Left lobe of liver (tissue), 2 donors: Measurements from ENCODE around the gene ESYT1. TPM values are rescaled to one million over a fixed set of nuclear protein-coding genes. Genes with fewer than 3 reads are reported as not detected.

ENCODE experiments used
- ATAC-seq: fragments of 200-7000 bp; cut with Tn5 transposase; one replicate; pipeline ENCODE4 v1.9.1; 2020; ENCODE audit warnings: mild to moderate bottlenecking, moderate library complexity
- DNase-seq: peaks from one replicate; pipeline ENCODE4 v3.0.0-alpha.2; 2020; ENCODE audit warnings: low spot score
- total RNA-seq: library from RNA; stranded (reverse); gene quantifications from one replicate; pipeline ENCODE4 v1.2.1, GENCODE V29; 2021
- donor health status: DM: no; HTN: no; CAD: no; lungs with moderate emphysema.
- donor health status: DM: no; HTN: yes; CAD: no.

ESYT1 gene
- total RNA-seq, 1 donor from 2014 or later = 62.2 TPM

GRCh38 chr12:56169229-56169759 lies 41.2 kb downstream of the ESYT1 start:
- ATAC-seq (no peak), DNase-seq (no peak)

GRCh38 chr12:56172839-56173238 lies 44.8 kb downstream of the ESYT1 start:
- ATAC-seq (no peak), DNase-seq (no peak)

GRCh38 chr12:56178347-56178746 lies 50.3 kb downstream of the ESYT1 start:
- no peak for DNase-seq
- no peak for ATAC-seq

GRCh38 chr12:56186957-56187356 lies 58.9 kb downstream of the ESYT1 start:
- ATAC-seq (no peak), DNase-seq (no peak)

DNA sequence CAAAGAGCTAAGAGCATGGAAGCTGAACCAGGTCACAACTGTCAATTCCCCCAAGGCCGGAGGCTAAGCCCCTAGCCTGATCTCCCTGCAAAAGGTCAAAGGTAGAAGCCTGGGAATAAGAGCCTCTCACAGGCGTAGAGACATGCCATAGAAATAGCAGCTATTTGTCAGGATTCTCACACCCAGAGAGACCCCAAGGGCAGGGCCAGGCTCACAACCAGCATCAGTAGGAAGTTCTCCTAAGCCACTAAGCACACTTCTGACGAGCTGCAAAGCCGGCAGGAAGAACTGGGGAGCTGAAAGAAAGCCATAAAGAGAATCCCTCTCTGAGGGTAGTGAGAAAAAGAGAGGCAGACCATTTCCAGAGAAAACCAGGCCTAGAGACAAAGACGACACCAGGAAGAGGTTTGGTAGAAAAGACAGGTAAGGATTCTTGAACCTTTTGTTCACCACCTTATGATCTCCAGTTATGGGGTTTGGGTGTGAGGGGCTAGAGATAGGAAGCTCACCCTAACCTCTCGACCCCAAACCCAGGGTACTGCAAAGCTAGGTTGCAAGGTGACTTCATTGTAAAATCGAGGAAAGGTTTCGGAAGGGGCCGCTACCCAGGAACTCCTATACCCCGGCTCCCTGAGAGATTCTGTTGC lies 60.2 kb downstream of the ESYT1 start:
- ATAC-seq (no peak), DNase-seq (no peak)

- peak; percentile 5 for ATAC-seq
- DNase-seq = no peak
These were observed 60.7 kb downstream of the ESYT1 start for GRCh38 chr12:56188778-56189098.

DNA sequence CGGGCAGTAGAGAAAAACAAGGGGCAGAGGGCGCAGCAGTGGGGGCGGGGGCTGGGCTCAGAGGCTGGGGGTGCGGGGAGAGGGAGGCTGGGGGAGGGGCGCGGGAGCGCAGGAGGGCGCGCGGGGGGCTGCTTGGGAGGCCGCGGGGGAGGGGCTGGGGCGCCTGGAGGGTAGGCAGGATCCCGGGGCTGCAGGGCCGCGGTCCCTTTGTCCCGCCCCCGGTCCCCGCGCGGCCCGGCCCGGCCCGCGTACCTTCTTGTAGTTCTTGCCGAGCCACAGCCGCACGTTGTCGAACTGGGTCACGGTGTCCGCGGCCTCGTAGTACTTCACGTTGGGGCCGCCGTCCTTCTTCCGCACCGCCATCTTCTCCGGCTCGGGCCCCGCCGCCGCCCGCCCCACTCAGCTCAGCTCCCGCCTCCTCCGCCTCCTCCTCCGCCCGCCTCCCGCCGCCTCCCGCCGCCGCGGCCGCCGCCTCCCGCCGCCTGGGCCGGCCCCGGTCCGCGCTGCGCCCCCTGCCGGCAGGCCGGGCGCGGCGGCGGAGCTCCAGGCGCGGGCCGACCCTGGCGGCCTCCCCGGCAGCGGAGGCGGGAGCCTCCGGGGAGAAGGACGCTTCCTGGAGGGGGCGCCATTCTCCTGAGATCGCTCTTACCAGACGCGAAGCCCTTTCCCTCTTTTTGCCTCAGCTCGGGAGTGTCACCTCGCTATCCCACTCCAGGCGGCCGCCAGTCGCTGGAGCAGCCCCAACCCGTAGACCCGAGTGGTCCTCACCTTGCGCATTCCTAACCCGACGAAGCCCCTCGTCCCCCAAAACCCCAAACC lies 61.2 kb downstream of the ESYT1 start, which contains the start of gene SMARCC2:
SMARCC2 (minus strand) TSS at position 385 of the 819 bp plus-strand sequence; CDS start at position 363, 22 bp downstream.
- peak; percentile 88 for DNase-seq
- ATAC-seq = peak; percentile 91

DNA sequence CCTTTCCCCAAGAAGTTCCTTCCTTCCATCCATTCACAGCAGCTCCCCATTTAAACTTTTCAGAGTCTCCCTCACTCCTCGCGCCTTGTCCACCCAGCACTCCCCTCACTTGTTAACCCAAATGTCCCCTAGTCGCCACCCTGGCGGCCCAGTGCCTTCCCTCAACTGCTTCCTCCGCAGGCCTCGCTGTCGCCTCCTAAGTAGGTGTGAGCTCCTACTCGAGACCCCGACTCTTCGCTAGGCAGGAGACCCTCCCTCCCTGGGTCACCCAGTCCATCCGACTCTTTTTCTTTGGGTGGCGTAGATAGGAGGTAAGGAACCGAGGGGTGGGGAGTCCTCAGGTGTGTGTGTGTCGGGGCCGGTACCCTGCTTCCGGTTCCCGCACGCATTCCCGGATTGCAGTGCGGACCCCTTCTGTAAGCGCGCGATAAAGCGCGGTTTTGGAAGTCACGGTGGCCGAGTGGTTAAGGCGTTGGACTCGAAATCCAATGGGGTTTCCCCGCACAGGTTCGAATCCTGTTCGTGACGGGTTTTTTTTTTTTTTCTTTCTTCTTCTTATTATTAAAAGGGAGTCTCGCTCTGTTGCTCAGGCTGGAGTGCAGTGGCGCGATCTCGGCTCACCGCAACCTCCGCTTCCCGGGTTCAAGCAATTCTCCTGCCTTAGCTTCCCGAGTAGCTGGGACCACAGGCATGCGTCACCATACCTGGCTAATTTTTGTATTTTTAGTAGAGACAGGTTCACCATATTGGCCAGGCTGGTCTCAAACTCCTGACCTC lies 62.0 kb downstream of the ESYT1 start:
- ATAC-seq (peak; percentile 67), DNase-seq (peak; percentile 91)

- DNase-seq = no peak
These were observed 62.7 kb downstream of the ESYT1 start for GRCh38 chr12:56190695-56191155.

DNA sequence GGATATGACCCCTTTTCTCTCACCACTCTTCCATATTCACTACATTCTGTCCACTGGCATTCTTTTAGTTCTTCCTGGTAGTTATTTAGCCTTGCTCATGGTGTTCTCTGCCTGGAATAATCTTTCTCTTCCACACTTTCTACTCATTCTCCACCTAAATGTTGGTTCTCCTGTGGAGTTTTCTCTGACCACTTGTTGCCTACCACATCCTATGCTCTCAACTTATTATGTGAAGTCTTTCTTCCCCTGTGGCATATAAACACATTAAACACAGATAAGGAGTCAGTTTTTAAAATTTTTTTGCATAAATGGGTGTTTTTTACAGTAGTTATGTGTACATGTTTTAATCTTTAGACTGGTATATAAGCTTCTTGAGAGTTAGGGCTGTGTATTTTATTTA lies 64.5 kb downstream of the ESYT1 start:
- DNase-seq (no peak), ATAC-seq (no peak)

More at GRCh38 chr12:56190695-56191155, 62.7 kb downstream of the ESYT1 start:
- no peak for ATAC-seq

DNA sequence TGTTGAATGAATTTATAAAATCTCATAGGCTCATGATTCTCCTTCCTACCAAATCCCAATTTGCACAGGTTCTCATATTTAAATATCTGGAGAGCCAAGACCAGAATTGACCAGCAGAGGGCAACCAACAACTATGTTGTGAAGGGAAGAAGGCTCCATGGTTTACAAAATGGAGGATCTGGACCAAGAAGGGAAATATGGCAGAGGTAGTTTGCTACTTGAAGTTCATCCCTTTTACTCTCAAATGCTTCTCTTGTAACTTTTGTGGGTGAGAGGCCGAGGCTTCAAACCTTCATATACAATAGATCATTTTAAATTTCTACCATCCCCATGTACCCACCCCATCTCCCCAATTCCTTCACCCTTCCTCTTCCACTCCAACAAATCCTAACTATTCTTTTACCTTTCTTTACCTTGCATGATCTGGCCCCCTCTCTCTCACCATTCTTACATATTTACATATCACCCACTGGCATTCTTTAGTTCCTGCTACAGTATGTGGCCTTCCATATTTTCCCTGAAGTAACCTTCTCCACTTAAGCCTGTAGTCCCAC lies 65.0 kb downstream of the ESYT1 start:
- ATAC-seq (peak; percentile 47), DNase-seq (peak; percentile 63)

Other genes with a start within 250 kb of the ESYT1 start
- gene PYM1, start 200.4 kb upstream of the ESYT1 start, total RNA-seq = 16.5 TPM
- gene DGKA, start 197.1 kb upstream of the ESYT1 start, total RNA-seq = 4.9 TPM
- gene PMEL, start 162.2 kb upstream of the ESYT1 start, total RNA-seq = 5.4 TPM
- gene CDK2, start 161.4 kb upstream of the ESYT1 start, total RNA-seq = 11.0 TPM
- gene RAB5B, start 154.2 kb upstream of the ESYT1 start, total RNA-seq = 46.5 TPM
- 56.1 TPM for gene SUOX, start 131.0 kb upstream of the ESYT1 start, total RNA-seq
- 2.3 TPM for gene IKZF4, start 107.2 kb upstream of the ESYT1 start, total RNA-seq
- 31.2 TPM for gene RPS26, start 86.3 kb upstream of the ESYT1 start, total RNA-seq
- 93.2 TPM for gene ERBB3, start 48.1 kb upstream of the ESYT1 start, total RNA-seq
- gene PA2G4, start 23.7 kb upstream of the ESYT1 start, total RNA-seq = 32.3 TPM
- 1,359 TPM for gene RPL41, start 11.6 kb upstream of the ESYT1 start, total RNA-seq
- 4.6 TPM for gene ZC3H10, start 10.0 kb upstream of the ESYT1 start, total RNA-seq
- 6.5 TPM for gene MYL6B, start 24.3 kb downstream of the ESYT1 start, total RNA-seq
- gene MYL6, start 30.1 kb downstream of the ESYT1 start, total RNA-seq = 376 TPM
- gene SMARCC2, start 61.2 kb downstream of the ESYT1 start, total RNA-seq = 27.6 TPM
- 13.2 TPM for gene RNF41, start 93.7 kb downstream of the ESYT1 start, total RNA-seq
- gene NABP2, start 96.1 kb downstream of the ESYT1 start, total RNA-seq = 16.0 TPM
- 227 TPM for gene SLC39A5, start 101.8 kb downstream of the ESYT1 start, total RNA-seq
- 12.9 TPM for gene ANKRD52, start 130.1 kb downstream of the ESYT1 start, total RNA-seq
- gene COQ10A, start 138.7 kb downstream of the ESYT1 start, total RNA-seq = 24.8 TPM
- gene CS, start 172.1 kb downstream of the ESYT1 start, total RNA-seq = 67.4 TPM
- gene CNPY2, start 187.7 kb downstream of the ESYT1 start, total RNA-seq = 93.3 TPM
- gene PAN2, start 205.7 kb downstream of the ESYT1 start, total RNA-seq = 86.0 TPM
- 0.43 TPM for gene IL23A, start 210.6 kb downstream of the ESYT1 start, total RNA-seq
- 95.5 TPM for gene STAT2, start 231.8 kb downstream of the ESYT1 start, total RNA-seq
- gene APOF, start 234.6 kb downstream of the ESYT1 start, total RNA-seq = 188 TPM